Lung (tissue), 12 donors: Measurements from ENCODE around the gene COX17. TPM values are rescaled to one million over a fixed set of nuclear protein-coding genes. Genes with fewer than 3 reads are reported as not detected.

Experiments used
- ATAC-seq: fragments of 200-7000 bp; cut with Tn5 transposase; one replicate; pipeline ENCODE4 v1.9.1; 2020; ENCODE audit warnings: moderate number of reproducible peaks; ENCODE audit not compliant: insufficient read depth, low FRiP score
- DNase-seq, 3 donors: peaks; one replicate each; pipeline ENCODE4 v3.0.0-alpha.2; 2013 to 2017
- H3K27ac ChIP-seq, 2 donors: one replicate each; pipeline ENCODE4 v1.5.1; 2013; ENCODE audit warnings: mild to moderate bottlenecking in 2 of 2, moderate library complexity in 2 of 2, control low read depth in 1 of 2, inconsistent platforms in 1 of 2, low read depth in 1 of 2, low read length in 1 of 2
- H3K27me3 ChIP-seq, 3 donors: one replicate each; pipeline ENCODE4 v1.5.1; 2013; ENCODE audit warnings: low read length in 2 of 3; ENCODE audit not compliant: control insufficient read depth in 3 of 3, insufficient read depth in 3 of 3
- H3K36me3 ChIP-seq, 4 donors: one replicate each; pipeline ENCODE4 v1.5.1; 2013; ENCODE audit warnings: low read length in 4 of 4, mild to moderate bottlenecking in 1 of 4, moderate library complexity in 1 of 4; ENCODE audit not compliant: control insufficient read depth in 4 of 4, insufficient read depth in 4 of 4
- H3K4me1 ChIP-seq, 5 donors: one replicate each; pipeline ENCODE4 v1.5.1; 2013; ENCODE audit warnings: low read length in 5 of 5, mild to moderate bottlenecking in 2 of 5, moderate library complexity in 1 of 5; ENCODE audit not compliant: control insufficient read depth in 5 of 5, insufficient read depth in 5 of 5
- H3K4me3 ChIP-seq: one replicate; pipeline ENCODE4 v1.5.1; 2013; ENCODE audit warnings: mild to moderate bottlenecking, control low read depth, moderate library complexity
- H3K9ac ChIP-seq, 2 donors: one replicate each; pipeline ENCODE4 v1.5.1; 2013; ENCODE audit warnings: low read length in 2 of 2, control low read depth in 1 of 2; ENCODE audit not compliant: insufficient read depth in 1 of 2
- H3K9me3 ChIP-seq, 4 donors: one replicate each; pipeline ENCODE4 v1.5.1; 2013; ENCODE audit warnings: low read length in 3 of 4, mild to moderate bottlenecking in 1 of 4, moderate library complexity in 1 of 4; ENCODE audit not compliant: control insufficient read depth in 4 of 4, insufficient read depth in 3 of 4
- WGBS, 2 donors: extraction: QIAGEN DNeasy Blood & Tissue Kit; methylation state at CpG; one replicate each; pipeline ENCODE4 v1.1.7; 2013; 5-methylcytosine and 5-hydroxymethylcytosine counted together
- polyA plus RNA-seq, 2 donors: library from polyadenylated mRNA; stranded (reverse); fragments of 200-250 nt; gene quantifications; one replicate each; pipeline ENCODE4 v1.2.1, GENCODE V29; 2013
- total RNA-seq, 2 donors: library from RNA; depleted of rRNA in 1 of 2; stranded (reverse); fragments of >200 nt in 1 of 2; gene quantifications; one replicate each; pipeline ENCODE4 v1.2.1, GENCODE V29; 2014 to 2021
- TF ChIP-seq, protein P1 (sequence below): IDR thresholded peaks from 2 replicates; pipeline ENCODE4 v1.5.1; 2012; ENCODE audit warnings: mild to moderate bottlenecking; ENCODE audit errors: control extremely low read depth, extremely low read depth
- donor health status: control.
- donor health status: control.
- donor health status: Bipolar disorder and iron deficiency.
- donor health status: healthy.
- donor health status: DM: yes; HTN: yes; CAD: no.

Gene COX17
- total and polyA plus RNA-seq, 4 donors: 43.8 to 261 (median 78.3) TPM

DNA sequence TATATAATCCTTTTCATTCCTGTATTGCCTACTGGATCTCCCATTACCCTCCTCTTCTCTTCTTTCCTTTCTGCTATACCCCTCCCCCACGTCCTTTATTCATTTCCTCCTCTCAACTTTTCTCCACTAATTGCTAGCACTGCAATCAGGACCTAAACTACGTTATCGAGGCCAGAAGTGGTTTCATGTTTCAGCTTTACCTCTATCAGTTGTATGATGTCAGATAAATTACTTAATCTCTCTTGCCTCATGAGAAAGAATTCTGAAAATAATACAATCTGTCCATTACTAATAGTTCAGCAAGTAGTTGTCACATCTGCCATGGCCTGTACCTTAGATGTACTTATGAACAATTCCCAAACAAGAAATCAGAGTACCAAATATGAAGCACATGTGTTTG, 27.4 kb downstream of the COX17 start:
- WGBS, 2 donors: 50 to 54% methylated on average over 3 of the region's 3 CpGs
- peak in 1 of 3 donors; percentile 33 for DNase-seq

DNA sequence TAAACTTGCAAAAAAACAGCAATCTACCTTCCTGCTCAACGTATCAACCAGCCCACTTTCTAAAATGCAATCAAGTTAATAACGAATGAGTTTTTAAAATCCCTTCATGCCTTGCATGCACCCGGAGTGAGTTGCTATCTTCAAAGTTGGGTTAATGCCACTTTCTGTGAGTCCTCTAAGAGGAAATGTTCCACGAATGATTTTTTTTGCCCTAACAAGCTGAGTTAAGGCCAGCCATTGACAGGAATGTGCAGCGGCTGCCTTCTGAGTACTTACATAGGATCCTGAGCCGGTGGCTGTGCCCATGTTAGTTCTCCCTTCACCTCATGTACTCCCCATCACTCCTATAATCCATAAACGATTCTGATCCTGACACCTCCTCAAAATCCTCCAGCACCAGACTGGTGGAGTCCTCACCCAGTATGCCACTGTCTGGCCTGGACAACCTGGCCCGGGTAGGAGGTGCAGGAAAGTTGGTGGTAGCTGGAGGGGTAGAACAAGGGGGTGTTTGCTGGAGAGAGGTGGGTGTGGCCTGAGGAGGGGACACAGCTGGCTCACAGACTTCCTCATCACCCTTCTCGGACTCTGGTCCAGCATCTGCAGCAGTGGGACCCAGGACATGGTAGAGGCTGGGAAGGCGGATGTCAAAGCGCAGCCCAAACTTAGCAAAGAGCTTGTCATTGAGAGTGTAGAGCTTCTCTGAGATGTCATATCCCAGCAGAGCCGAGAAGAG, 29.2 kb downstream of the COX17 start:
- ATAC-seq: no peak
- H3K27ac ChIP-seq: peak overlapping the region; percentile 39 to 85
- WGBS, 2 donors: 69 to 86% methylated on average over 12 of the region's 12 CpGs
- H3K27me3 ChIP-seq: no peaks in the 10 kb centered on the region
- DNase-seq: peak in 2 of 3 donors; percentile 23 to 46
- TF ChIP-seq, protein P1, sequence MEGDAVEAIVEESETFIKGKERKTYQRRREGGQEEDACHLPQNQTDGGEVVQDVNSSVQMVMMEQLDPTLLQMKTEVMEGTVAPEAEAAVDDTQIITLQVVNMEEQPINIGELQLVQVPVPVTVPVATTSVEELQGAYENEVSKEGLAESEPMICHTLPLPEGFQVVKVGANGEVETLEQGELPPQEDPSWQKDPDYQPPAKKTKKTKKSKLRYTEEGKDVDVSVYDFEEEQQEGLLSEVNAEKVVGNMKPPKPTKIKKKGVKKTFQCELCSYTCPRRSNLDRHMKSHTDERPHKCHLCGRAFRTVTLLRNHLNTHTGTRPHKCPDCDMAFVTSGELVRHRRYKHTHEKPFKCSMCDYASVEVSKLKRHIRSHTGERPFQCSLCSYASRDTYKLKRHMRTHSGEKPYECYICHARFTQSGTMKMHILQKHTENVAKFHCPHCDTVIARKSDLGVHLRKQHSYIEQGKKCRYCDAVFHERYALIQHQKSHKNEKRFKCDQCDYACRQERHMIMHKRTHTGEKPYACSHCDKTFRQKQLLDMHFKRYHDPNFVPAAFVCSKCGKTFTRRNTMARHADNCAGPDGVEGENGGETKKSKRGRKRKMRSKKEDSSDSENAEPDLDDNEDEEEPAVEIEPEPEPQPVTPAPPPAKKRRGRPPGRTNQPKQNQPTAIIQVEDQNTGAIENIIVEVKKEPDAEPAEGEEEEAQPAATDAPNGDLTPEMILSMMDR: no peak
- H3K9me3 ChIP-seq: no peaks in the 10 kb centered on the region
- peaks cover 0 to 25% (median 11%) of the 10 kb centered on the region in 5 donors for H3K4me1 ChIP-seq
- no peak overlapping the region for H3K4me3 ChIP-seq
- H3K9ac ChIP-seq: no peak overlapping the region
- H3K36me3 ChIP-seq: peaks cover 0 to 9% (median 2%) of the 10 kb centered on the region in 4 donors

More for the DNA sequence above, 27.4 kb downstream of the COX17 start:
- TF ChIP-seq, protein P1: no peak
- Histone ChIP-seq H3K9ac (no peak overlapping the region), H3K4me1 (peaks cover 0 to 18% (median 10%) of the 10 kb centered on the region in 5 donors), H3K27ac (peak overlapping the region in 1 of 2 donors; percentile 29), H3K4me3 (no peak overlapping the region), H3K27me3 (no peaks in the 10 kb centered on the region), H3K36me3 (peaks cover 0 to 18% (median 2%) of the 10 kb centered on the region in 4 donors), H3K9me3 (no peaks in the 10 kb centered on the region)
- ATAC-seq: no peak

DNA sequence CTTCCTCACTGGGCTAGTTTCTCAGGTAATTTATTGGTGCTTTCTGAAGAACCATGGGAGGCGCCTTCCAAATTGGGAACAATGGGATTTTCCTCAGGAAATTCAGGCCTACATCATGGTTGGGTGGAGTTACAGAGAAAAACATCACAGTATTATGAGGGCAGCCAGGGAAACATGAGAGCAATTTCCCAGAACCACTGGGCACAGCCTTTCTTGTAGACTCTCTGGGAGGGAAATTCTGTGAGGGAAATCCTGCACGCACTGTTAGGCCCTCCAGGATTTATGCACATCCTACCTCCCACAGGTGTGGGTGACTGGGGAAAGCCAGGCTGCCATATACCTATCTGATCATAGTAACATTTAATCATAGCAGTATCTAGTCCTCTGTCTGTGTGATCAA, 30.0 kb downstream of the COX17 start:
- 73 to 88% methylated on average over 2 of the region's 2 CpGs for WGBS, 2 donors
- peaks cover 0 to 22% (median 10%) of the 10 kb centered on the region in 5 donors for H3K4me1 ChIP-seq
- DNase-seq: peak in 2 of 3 donors; percentile 29
- H3K36me3 ChIP-seq: peaks cover 0 to 13% (median 4%) of the 10 kb centered on the region in 4 donors
- peaks cover 0 to 1% (median 0%) of the 10 kb centered on the region in 4 donors for H3K9me3 ChIP-seq
- ATAC-seq: peak; percentile 67
- TF ChIP-seq, protein P1: no peak
- H3K9ac ChIP-seq: no peak overlapping the region
- H3K4me3 ChIP-seq: no peak overlapping the region
- H3K27ac ChIP-seq: peak overlapping the region; percentile 39 to 46
- no peaks in the 10 kb centered on the region for H3K27me3 ChIP-seq
